ENCODE results near the gene RBPMS2. TPM values are rescaled to one million over a fixed set of nuclear protein-coding genes. Genes with fewer than 3 reads are reported as not detected.

The RBPMS2 gene
- total and polyA plus RNA-seq, 4 donors: 0.42 to 7.9 (median 2.4) TPM

GRCh38 chr15:64770626-64771025, 4.8 kb downstream of the RBPMS2 start:
- Histone ChIP-seq H3K36me3 (ENCODE audit: control insufficient read depth in 4 of 4, insufficient read depth in 3 of 4, low read depth in 1 of 4, low read length in 3 of 4) (no peaks in the 10 kb centered on the region), H3K4me1 (ENCODE audit: control insufficient read depth in 4 of 4, insufficient read depth in 4 of 4, low read length in 3 of 4) (peaks cover 0 to 7% (median 4%) of the 10 kb centered on the region in 4 donors), H3K9me3 (ENCODE audit: control insufficient read depth in 4 of 4, low read length in 3 of 4) (no peaks in the 10 kb centered on the region), H3K4me3 (ENCODE audit: low read depth in 1 of 3, low read length in 3 of 3) (no peak overlapping the region), H3K27ac (ENCODE audit: low read depth in 1 of 2, low read length in 2 of 2) (no peak overlapping the region), H3K9ac (ENCODE audit: low read depth in 1 of 2, low read length in 2 of 2) (no peak overlapping the region), H3K27me3 (ENCODE audit: control insufficient read depth in 4 of 4, insufficient read depth in 4 of 4, low read length in 3 of 4) (no peaks in the 10 kb centered on the region)
- DNase-seq (ENCODE audit: low spot score): no peak
- 89% methylated on average over 2 of the region's 2 CpGs for WGBS
- TF ChIP-seq YY1 (IDR thresholded peaks at IDR 0.05) (no peak), NR2F2 (IDR thresholded peaks at IDR 0.05) (no peak), REST (IDR thresholded peaks at IDR 0.05) (no peak), TAF1 (conservative IDR thresholded peaks at IDR 0.05) (no peak), RXRA (IDR thresholded peaks at IDR 0.05) (no peak), EGR1 (IDR thresholded peaks at IDR 0.05; ENCODE audit: low read depth in 2 of 2) (no peak), ZBTB33 (IDR thresholded peaks at IDR 0.05) (no peak), GABPA (IDR thresholded peaks at IDR 0.05 in 1 of 2, conservative IDR thresholded peaks at IDR 0.05 in 1 of 2) (no peak)

- no peak for DNase-seq (ENCODE audit: low spot score)
- TF ChIP-seq FOXA1 (IDR thresholded peaks at IDR 0.05) (no peak), JUND (IDR thresholded peaks at IDR 0.05) (no peak), RXRA (IDR thresholded peaks at IDR 0.05) (no peak), ATF3 (IDR thresholded peaks at IDR 0.05) (no peak)
- TF ChIP-seq, protein P1, sequence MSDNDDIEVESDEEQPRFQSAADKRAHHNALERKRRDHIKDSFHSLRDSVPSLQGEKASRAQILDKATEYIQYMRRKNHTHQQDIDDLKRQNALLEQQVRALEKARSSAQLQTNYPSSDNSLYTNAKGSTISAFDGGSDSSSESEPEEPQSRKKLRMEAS (IDR thresholded peaks at IDR 0.05): no peak
Observed at GRCh38 chr15:64767203-64767602, 8.2 kb downstream of the RBPMS2 start.

DNA sequence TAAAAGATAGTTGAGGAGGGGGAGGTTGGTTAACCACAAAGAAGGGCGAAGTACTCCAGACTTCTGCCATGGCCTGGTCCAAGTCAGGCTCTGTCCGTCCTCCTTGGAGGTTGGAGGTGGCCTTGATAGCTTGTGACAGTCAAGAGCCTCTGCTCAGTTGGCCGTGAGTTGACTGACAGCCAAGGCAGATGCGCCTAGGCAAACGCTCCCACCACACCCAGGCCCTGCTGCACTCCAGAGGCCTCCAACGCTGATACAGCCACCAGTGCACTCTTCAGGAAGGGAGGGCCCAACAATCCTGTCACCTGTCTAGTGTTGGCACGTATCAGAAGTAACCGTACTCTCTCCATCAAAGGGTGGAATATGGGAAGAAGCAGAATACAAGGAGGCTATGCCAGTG, 9.3 kb downstream of the RBPMS2 start:
- no peak for DNase-seq (ENCODE audit: low spot score)
- no peak overlapping the region for H3K27ac ChIP-seq (ENCODE audit: low read depth in 1 of 2, low read length in 2 of 2)
- TF ChIP-seq SP1 (IDR thresholded peaks at IDR 0.05): no peak
- no peak for TF ChIP-seq ATF3 (IDR thresholded peaks at IDR 0.05)
- TF ChIP-seq, protein P1 (IDR thresholded peaks at IDR 0.05): no peak
- no peak for TF ChIP-seq FOXA2 (IDR thresholded peaks at IDR 0.05)
- H3K4me3 ChIP-seq (ENCODE audit: low read depth in 1 of 3, low read length in 3 of 3): no peak overlapping the region
- no peak overlapping the region for H3K9ac ChIP-seq (ENCODE audit: low read depth in 1 of 2, low read length in 2 of 2)
- H3K4me1 ChIP-seq (ENCODE audit: control insufficient read depth in 4 of 4, insufficient read depth in 4 of 4, low read length in 3 of 4): peaks cover 6 to 13% (median 10%) of the 10 kb centered on the region in 4 donors
- H3K36me3 ChIP-seq (ENCODE audit: control insufficient read depth in 4 of 4, insufficient read depth in 3 of 4, low read depth in 1 of 4, low read length in 3 of 4): no peaks in the 10 kb centered on the region
- no peaks in the 10 kb centered on the region for H3K9me3 ChIP-seq (ENCODE audit: control insufficient read depth in 4 of 4, low read length in 3 of 4)
- WGBS: 83% methylated on average over 8 of the region's 8 CpGs
- H3K27me3 ChIP-seq (ENCODE audit: control insufficient read depth in 4 of 4, insufficient read depth in 4 of 4, low read length in 3 of 4): no peaks in the 10 kb centered on the region

More at GRCh38 chr15:64767203-64767602, 8.2 kb downstream of the RBPMS2 start:
- H3K27me3 ChIP-seq (ENCODE audit: control insufficient read depth in 4 of 4, insufficient read depth in 4 of 4, low read length in 3 of 4): no peaks in the 10 kb centered on the region
- H3K9ac ChIP-seq (ENCODE audit: low read depth in 1 of 2, low read length in 2 of 2): no peak overlapping the region
- peaks cover 6 to 13% (median 10%) of the 10 kb centered on the region in 4 donors for H3K4me1 ChIP-seq (ENCODE audit: control insufficient read depth in 4 of 4, insufficient read depth in 4 of 4, low read length in 3 of 4)
- H3K4me3 ChIP-seq (ENCODE audit: low read depth in 1 of 3, low read length in 3 of 3): no peak overlapping the region
- 95% methylated on average over 7 of the region's 7 CpGs for WGBS
- no peaks in the 10 kb centered on the region for H3K9me3 ChIP-seq (ENCODE audit: control insufficient read depth in 4 of 4, low read length in 3 of 4)
- no peaks in the 10 kb centered on the region for H3K36me3 ChIP-seq (ENCODE audit: control insufficient read depth in 4 of 4, insufficient read depth in 3 of 4, low read depth in 1 of 4, low read length in 3 of 4)
- no peak overlapping the region for H3K27ac ChIP-seq (ENCODE audit: low read depth in 1 of 2, low read length in 2 of 2)

All from liver (tissue), 9 donors.